ENCODE results near the gene ADAT1.

ADAT1 gene

DNA sequence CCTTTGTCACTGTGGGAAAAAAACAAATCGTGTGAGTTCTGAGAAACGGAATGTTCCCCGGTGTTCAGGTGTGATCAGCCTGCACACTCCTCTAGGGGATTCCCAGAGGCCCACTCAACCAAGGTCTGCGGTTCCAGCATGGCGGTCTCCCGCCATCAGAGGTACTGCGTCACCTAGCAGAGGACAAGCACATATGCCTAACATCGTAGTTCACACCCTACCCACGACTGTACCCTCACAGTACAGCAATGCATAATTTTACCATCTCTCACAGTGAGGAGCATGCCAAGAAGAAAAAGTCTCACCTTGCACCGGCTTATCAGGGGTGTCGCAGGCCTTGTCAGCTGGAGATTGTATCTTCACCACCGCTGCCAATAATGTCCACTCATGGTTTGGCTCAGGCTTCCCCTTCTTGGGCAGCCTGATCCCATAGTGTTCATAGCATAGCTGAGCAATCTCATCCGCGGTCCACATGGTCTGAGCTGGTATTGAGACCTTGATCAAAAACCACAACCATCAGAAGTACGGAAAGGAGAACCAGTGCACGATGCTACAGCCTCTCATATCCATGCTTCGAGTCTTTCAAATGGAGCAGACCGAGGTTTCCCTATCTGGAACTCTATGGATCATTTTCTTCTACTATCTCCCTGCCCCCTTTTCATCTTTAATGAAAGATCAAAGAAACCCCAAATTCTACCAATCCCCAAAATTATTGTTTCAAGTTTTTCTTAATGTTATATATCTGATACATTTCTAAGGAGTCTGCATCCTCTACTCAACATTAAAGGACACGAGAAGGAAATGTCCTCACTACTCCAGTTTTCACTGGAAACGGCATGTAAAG is 2.5 kb downstream of the ADAT1 start:
- H3K4me1 ChIP-seq (ENCODE audit: control insufficient read depth, low read depth, low read length) = no peaks in the 10 kb centered on the region
- H3K27me3 ChIP-seq (ENCODE audit: control insufficient read depth, insufficient read depth, low read length) = no peaks in the 10 kb centered on the region
- no peak overlapping the region for H3K27ac ChIP-seq (ENCODE audit: low read length)
- no peaks in the 10 kb centered on the region for H3K9me3 ChIP-seq (ENCODE audit: control insufficient read depth, low read depth, low read length)
- H3K36me3 ChIP-seq (ENCODE audit: control insufficient read depth, low read depth, low read length) = peaks cover 33% of the 10 kb centered on the region
- no peak overlapping the region for H3K4me3 ChIP-seq (ENCODE audit: low read length)
- H3K9ac ChIP-seq (ENCODE audit: low read length) = no peak overlapping the region

DNA sequence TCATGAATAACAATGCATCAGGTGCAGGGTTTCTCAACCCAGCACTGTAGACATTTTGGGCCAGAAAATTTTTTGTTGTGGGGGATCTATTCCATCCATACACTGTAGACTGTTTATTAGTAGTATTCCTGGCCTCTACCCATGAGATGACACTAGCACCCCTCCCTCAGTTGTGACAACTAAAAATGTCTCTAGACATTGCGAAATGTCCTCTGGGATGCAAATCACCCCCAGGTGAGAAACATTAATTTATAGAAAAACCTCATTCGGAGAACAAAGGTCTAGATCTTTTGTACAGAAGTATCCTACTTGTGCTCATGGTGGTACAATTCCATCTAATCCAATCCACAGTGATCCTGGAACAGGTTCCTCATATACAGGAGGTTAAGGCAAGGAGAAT is 4.3 kb downstream of the ADAT1 start:
- Histone ChIP-seq H3K4me1 (ENCODE audit: control insufficient read depth, low read depth, low read length) (no peaks in the 10 kb centered on the region), H3K36me3 (ENCODE audit: control insufficient read depth, low read depth, low read length) (peaks cover 34% of the 10 kb centered on the region), H3K9me3 (ENCODE audit: control insufficient read depth, low read depth, low read length) (no peaks in the 10 kb centered on the region), H3K27me3 (ENCODE audit: control insufficient read depth, insufficient read depth, low read length) (no peaks in the 10 kb centered on the region), H3K27ac (ENCODE audit: low read length) (no peak overlapping the region), H3K4me3 (ENCODE audit: low read length) (no peak overlapping the region), H3K9ac (ENCODE audit: low read length) (no peak overlapping the region)

DNA sequence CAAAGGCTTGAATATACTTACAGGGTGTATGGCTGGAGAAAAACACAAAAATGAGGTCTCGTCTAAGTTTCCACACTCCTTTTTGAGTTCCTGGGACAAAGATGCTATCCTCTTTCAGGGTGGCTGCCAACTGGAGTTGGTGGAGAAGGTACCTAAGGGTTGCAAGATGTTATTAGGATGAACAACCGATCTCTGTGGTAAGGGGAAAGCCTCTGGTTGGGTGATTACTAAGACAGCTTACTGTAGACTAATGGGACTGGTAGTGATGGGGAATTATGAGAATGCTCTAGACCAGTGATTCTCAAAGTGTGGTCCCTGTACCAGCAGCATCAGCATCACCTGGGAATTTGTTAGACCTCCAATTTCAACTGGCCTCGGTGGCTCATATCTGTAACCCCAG is 6.0 kb downstream of the ADAT1 start:
- H3K27me3 ChIP-seq (ENCODE audit: control insufficient read depth, insufficient read depth, low read length) = no peaks in the 10 kb centered on the region
- no peak overlapping the region for H3K27ac ChIP-seq (ENCODE audit: low read length)
- H3K36me3 ChIP-seq (ENCODE audit: control insufficient read depth, low read depth, low read length) = peaks cover 43% of the 10 kb centered on the region
- H3K4me1 ChIP-seq (ENCODE audit: control insufficient read depth, low read depth, low read length) = no peaks in the 10 kb centered on the region
- H3K9me3 ChIP-seq (ENCODE audit: control insufficient read depth, low read depth, low read length) = no peaks in the 10 kb centered on the region
- no peak overlapping the region for H3K9ac ChIP-seq (ENCODE audit: low read length)
- no peak overlapping the region for H3K4me3 ChIP-seq (ENCODE audit: low read length)

DNA sequence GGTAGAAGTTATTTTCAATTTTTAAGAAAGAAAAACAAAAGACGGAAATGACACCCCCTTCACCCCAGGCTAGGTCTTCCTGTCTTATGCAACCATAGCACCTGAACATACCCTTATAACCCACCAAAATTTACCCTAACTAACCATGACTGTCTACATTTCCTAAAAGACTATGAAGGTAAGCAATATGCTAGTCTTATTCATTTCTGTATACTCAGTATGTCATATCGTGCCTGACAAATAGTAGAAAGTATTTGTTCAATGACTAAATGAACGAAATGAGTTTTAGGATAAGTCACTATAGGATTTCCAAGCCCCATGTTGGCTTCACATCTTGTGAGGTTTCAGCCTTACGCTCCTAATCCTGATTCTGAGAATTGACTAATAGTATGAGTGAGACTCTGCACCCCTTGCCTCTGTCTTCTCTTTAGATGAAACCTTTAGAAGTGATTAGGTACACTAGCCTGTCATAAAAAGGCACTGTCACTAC is 6.5 kb downstream of the ADAT1 start:
- Histone ChIP-seq H3K27ac (ENCODE audit: low read length) (no peak overlapping the region), H3K9ac (ENCODE audit: low read length) (no peak overlapping the region), H3K27me3 (ENCODE audit: control insufficient read depth, insufficient read depth, low read length) (no peaks in the 10 kb centered on the region), H3K9me3 (ENCODE audit: control insufficient read depth, low read depth, low read length) (no peaks in the 10 kb centered on the region), H3K4me1 (ENCODE audit: control insufficient read depth, low read depth, low read length) (no peaks in the 10 kb centered on the region), H3K4me3 (ENCODE audit: low read length) (no peak overlapping the region), H3K36me3 (ENCODE audit: control insufficient read depth, low read depth, low read length) (peaks cover 43% of the 10 kb centered on the region)

DNA sequence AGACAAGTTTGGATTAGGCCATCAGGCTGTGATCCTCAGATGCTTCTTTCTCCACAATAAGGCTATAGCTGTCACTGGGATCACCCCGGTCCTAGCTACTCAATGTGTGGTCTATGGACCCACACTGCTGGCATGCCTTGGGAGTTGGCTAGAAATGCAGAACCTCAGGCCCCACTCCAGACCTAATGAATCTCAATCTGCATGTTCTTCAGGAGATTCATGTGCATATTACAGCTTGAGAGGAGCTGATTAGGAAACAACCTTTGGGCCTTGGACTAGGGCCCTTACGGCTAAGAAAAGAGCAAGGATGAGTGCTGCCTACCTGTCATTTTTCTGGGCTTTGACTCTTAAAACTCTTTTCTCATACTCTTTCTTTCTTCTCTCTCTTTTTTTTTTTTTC is 7.5 kb downstream of the ADAT1 start:
- Histone ChIP-seq H3K27me3 (ENCODE audit: control insufficient read depth, insufficient read depth, low read length) (no peaks in the 10 kb centered on the region), H3K9me3 (ENCODE audit: control insufficient read depth, low read depth, low read length) (no peaks in the 10 kb centered on the region), H3K27ac (ENCODE audit: low read length) (no peak overlapping the region), H3K4me3 (ENCODE audit: low read length) (no peak overlapping the region), H3K9ac (ENCODE audit: low read length) (no peak overlapping the region), H3K4me1 (ENCODE audit: control insufficient read depth, low read depth, low read length) (no peaks in the 10 kb centered on the region), H3K36me3 (ENCODE audit: control insufficient read depth, low read depth, low read length) (peaks cover 47% of the 10 kb centered on the region)

DNA sequence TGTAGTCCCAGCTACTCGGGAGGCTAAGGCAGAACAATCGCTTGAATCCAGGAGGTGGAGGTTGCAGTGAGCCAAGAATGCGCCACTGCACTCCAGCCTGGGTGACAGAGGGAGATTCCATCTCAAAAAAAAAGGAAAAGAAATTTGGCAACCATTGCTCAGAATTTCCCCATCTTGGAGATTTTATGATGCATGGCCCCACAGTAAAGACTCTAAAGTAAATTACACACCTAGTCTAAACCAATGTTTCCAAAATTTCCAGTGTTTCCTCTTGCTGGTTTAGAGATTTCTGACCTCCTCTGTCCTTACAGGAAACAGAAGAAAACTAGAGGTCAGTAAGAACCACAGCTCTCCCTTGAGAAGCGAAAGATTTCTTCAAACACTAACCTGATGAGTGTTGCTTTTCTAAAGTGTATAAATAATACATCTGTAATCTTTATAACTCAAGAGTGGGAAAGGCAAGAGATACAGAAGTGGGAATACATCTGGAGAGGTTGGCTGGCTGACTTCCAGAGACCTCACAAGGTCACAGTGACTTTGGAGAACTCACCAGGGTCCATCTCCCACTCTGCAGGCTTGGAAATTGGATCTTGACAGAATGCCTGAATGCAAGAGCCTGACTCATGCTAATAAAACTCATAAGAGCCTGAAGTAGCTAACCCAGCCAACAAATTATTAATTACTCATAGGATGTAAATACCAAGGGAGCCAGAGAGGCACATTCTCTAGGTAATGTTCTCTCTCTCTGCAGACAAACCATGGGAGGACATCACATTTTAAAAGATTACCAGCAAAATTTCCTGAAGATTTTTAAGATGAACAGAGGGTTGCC is 8.8 kb downstream of the ADAT1 start:
- Histone ChIP-seq H3K4me1 (ENCODE audit: control insufficient read depth, low read depth, low read length) (no peaks in the 10 kb centered on the region), H3K36me3 (ENCODE audit: control insufficient read depth, low read depth, low read length) (peaks cover 46% of the 10 kb centered on the region), H3K9ac (ENCODE audit: low read length) (no peak overlapping the region), H3K27ac (ENCODE audit: low read length) (no peak overlapping the region), H3K9me3 (ENCODE audit: control insufficient read depth, low read depth, low read length) (no peaks in the 10 kb centered on the region), H3K4me3 (ENCODE audit: low read length) (no peak overlapping the region), H3K27me3 (ENCODE audit: control insufficient read depth, insufficient read depth, low read length) (no peaks in the 10 kb centered on the region)

DNA sequence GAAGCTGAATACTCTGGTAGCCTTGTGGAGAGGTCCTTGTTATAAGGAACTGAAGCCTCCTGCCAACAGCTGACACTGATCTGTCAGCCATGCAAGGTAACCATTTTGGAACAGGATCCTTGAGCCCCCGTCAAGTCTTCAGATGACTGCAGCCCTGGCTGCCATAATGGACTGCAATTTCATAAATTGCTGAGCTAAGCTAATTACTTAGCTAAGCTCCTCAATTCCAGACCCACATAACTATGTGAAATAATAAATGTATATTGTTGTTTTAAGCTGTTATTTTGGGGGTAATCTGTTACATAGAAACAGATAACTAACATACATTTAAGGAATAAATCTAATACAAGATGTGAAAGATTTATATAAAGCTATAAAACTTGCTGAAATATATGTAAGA is 16.6 kb downstream of the ADAT1 start:
- Histone ChIP-seq H3K9ac (ENCODE audit: low read length) (no peak overlapping the region), H3K27ac (ENCODE audit: low read length) (no peak overlapping the region), H3K4me1 (ENCODE audit: control insufficient read depth, low read depth, low read length) (no peaks in the 10 kb centered on the region), H3K9me3 (ENCODE audit: control insufficient read depth, low read depth, low read length) (peaks cover 5% of the 10 kb centered on the region), H3K27me3 (ENCODE audit: control insufficient read depth, insufficient read depth, low read length) (no peaks in the 10 kb centered on the region), H3K4me3 (ENCODE audit: low read length) (no peak overlapping the region), H3K36me3 (ENCODE audit: control insufficient read depth, low read depth, low read length) (peaks cover 61% of the 10 kb centered on the region)

DNA sequence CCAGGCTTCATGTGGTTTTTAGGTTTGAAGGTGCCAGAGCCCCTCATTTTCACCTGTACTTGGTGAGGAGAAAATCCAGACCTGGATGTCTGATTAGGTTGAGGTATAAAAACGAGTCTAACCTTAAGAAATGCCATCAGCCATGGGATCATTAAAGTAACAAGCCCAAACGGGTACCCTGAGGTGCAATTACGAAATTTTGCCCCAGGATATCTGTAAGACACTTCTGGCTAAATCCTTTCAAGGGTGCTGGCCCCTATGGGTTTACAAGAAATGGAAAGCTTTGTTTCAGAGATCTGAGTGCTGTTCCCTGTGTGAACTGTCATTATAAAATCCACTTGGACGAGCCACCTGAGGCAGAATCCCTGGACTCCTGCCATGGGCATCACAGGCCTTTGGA is 19.8 kb downstream of the ADAT1 start:
- H3K4me3 ChIP-seq (ENCODE audit: low read length) = no peak overlapping the region
- H3K9ac ChIP-seq (ENCODE audit: low read length) = no peak overlapping the region
- no peaks in the 10 kb centered on the region for H3K4me1 ChIP-seq (ENCODE audit: control insufficient read depth, low read depth, low read length)
- H3K27me3 ChIP-seq (ENCODE audit: control insufficient read depth, insufficient read depth, low read length) = no peaks in the 10 kb centered on the region
- no peak overlapping the region for H3K27ac ChIP-seq (ENCODE audit: low read length)
- peaks cover 54% of the 10 kb centered on the region for H3K36me3 ChIP-seq (ENCODE audit: control insufficient read depth, low read depth, low read length)
- peaks cover 5% of the 10 kb centered on the region for H3K9me3 ChIP-seq (ENCODE audit: control insufficient read depth, low read depth, low read length)

DNA sequence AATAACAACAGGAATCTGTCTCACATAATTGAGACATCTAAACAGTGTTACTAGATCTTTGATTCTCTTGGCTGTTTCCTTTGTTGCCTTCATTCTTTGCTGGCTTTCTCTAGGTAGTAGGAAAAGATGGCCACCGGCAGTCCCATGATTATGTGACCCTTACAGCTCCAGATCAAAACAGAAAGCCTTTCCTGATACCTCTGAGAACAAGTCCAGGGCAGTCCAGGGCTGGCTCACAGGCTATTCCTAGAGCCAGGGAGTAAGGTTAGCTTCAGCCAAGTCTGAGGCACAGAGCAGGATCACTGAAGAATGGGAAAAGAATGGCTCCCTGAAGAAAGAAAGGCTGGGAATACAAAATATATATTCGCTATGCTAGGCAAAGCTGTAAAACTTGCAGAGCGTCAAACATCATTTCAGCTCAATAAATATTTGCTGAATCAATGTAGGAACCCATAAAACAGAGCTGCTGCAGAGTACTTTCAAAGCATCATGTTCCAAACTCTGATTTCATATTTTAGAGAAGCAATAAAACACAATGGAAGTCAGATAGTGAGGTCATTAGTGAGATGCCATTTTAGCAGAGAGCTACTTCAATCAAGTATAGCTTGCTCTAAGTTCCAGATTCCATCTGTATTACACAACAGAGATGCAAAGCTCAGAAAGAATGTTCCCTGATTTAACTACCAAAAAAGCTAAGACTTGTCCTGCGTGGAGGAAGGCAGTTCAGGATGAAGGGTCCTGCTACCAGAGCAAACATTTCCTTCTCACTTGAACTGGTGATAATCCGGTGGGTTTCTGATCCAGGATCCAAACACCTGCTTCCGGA is 23.4 kb downstream of the ADAT1 start:
- H3K9ac ChIP-seq (ENCODE audit: low read length) = no peak overlapping the region
- H3K36me3 ChIP-seq (ENCODE audit: control insufficient read depth, low read depth, low read length) = peaks cover 43% of the 10 kb centered on the region
- H3K27ac ChIP-seq (ENCODE audit: low read length) = no peak overlapping the region
- H3K27me3 ChIP-seq (ENCODE audit: control insufficient read depth, insufficient read depth, low read length) = no peaks in the 10 kb centered on the region
- H3K4me3 ChIP-seq (ENCODE audit: low read length) = no peak overlapping the region
- H3K4me1 ChIP-seq (ENCODE audit: control insufficient read depth, low read depth, low read length) = peaks cover 4% of the 10 kb centered on the region
- peaks cover 5% of the 10 kb centered on the region for H3K9me3 ChIP-seq (ENCODE audit: control insufficient read depth, low read depth, low read length)

DNA sequence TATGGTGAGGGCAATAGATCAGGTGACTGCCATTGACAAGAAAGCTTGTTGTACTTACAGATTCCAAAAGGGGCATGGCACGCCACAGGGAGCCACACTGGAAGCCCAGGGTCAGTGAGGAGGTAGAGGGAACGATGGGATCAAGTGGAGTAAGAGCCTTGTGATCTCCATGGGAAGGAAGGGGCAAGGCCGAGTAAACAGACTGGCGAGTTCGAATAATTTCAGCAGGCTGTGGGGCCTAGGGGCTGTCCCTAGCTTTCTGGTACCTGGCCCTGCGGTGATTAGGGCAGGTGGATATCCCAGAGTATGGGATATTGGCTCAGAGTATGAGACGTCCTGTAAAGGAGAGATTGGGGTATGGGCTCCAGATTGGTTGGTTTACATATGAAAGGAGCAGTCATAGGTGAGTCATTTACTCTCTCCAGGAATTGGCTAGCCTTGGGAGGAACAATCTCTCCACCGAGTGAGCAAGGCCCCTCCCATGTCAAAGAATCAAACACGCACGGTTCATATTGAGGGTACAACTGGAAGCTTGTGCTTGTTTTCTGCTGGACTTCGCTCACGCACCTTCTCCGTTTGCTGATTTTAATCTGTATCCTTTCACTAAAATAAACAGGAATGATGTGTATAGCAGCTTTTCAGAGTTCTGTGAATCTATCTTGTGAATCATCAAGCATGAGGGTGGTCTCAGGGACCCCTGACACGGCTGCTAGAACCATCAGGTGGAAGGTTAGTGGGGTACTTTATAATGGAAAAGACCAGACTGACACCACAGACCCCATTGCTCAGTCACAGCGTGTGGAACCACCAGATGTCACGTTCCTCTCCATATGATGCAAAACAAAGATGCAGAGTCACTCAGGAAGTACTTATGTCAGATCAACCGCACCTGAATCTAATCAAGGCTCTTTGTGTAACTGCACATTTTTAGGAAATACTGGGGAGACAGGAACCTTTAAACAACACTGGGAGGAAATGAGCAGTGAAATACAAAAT is 29.0 kb downstream of the ADAT1 start:
- Histone ChIP-seq H3K27me3 (ENCODE audit: control insufficient read depth, insufficient read depth, low read length) (no peaks in the 10 kb centered on the region), H3K27ac (ENCODE audit: low read length) (peak overlapping the region; percentile 42), H3K9ac (ENCODE audit: low read length) (peak overlapping the region; percentile 26)

More for the DNA sequence above, 29.0 kb downstream of the ADAT1 start:
- no peaks in the 10 kb centered on the region for H3K9me3 ChIP-seq (ENCODE audit: control insufficient read depth, low read depth, low read length)
- peaks cover 28% of the 10 kb centered on the region for H3K4me1 ChIP-seq (ENCODE audit: control insufficient read depth, low read depth, low read length)
- H3K36me3 ChIP-seq (ENCODE audit: control insufficient read depth, low read depth, low read length) = peaks cover 7% of the 10 kb centered on the region
- H3K4me3 ChIP-seq (ENCODE audit: low read length) = peak overlapping the region; percentile 11

All from iPS-18a (cell line).